Prostate gland (tissue), 2 donors: ENCODE measurements around the gene MSL1.

Experiments used
- POLR2A ChIP-seq: fragments of 450-650 bp; IDR thresholded peaks from one replicate; pipeline ENCODE4 v1.6.1; 2016; ENCODE audit warnings: antibody characterized with exemption, mild to moderate bottlenecking
- TF ChIP-seq, protein P1 (sequence below), 4 experiments: fragments of 200-600 bp in 2 of 4; fragments of 450-650 bp in 2 of 4; sonication (generic) in 2 of 4; IDR thresholded peaks; 1 replicate in 3 of 4; 2 replicates in 1 of 4; pipeline ENCODE4 v1.5.1; 2016 to 2019; ENCODE audit warnings: antibody characterized with exemption in 4 of 4, mild to moderate bottlenecking in 2 of 4, moderate library complexity in 2 of 4

DNA sequence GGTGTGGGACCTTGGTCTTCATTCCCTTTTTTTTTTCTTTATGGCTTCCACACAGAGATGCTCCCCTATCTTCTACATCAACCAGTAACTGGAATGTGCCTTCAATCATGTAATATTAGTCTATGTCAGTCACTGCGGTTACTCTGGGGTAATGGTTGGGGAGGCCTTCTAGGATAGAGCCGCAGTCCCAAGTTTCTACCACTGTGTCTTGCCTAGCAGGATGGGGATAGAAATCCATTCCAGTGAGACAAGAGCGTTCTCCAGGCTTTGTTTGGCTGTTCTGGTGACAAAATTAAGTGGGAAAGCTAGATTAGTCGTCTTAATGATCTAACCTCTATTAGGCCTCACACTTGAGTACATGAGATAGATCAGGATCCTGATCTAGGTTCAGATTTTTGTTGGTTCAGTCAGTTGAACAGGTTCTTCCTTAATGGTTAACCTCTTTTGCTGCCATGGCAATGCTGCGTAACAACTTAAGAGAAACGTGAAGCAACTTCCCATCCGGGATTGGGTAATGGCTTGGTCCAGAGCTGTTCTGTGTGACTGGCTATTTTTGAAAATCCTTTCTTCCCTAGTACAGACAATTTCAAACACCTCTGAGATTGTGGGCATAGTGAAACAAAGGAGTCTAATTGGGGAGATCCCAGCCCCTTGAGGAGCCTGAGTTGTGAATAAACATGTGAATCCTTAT, 8.7 kb downstream of the MSL1 start:
- TF ChIP-seq, protein P1, sequence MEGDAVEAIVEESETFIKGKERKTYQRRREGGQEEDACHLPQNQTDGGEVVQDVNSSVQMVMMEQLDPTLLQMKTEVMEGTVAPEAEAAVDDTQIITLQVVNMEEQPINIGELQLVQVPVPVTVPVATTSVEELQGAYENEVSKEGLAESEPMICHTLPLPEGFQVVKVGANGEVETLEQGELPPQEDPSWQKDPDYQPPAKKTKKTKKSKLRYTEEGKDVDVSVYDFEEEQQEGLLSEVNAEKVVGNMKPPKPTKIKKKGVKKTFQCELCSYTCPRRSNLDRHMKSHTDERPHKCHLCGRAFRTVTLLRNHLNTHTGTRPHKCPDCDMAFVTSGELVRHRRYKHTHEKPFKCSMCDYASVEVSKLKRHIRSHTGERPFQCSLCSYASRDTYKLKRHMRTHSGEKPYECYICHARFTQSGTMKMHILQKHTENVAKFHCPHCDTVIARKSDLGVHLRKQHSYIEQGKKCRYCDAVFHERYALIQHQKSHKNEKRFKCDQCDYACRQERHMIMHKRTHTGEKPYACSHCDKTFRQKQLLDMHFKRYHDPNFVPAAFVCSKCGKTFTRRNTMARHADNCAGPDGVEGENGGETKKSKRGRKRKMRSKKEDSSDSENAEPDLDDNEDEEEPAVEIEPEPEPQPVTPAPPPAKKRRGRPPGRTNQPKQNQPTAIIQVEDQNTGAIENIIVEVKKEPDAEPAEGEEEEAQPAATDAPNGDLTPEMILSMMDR (IDR thresholded peaks at IDR 0.05) = no peak
- no peak for TF ChIP-seq POLR2A
